ENCODE data around the gene FOXD4L1.
"Not testable (repeated sequence)": the region's sequence is repeated elsewhere in the genome, so short reads cannot be mapped to it uniquely, and the experiment has no call there.

FOXD4L1 gene

GRCh38 chr2:113524986-113525385 is 26.5 kb downstream of the FOXD4L1 start:
- not testable (repeated sequence) for DNase-seq (ENCODE audit: low read depth in 2 of 2)

GRCh38 chr2:113527350-113528045 is 29.0 kb downstream of the FOXD4L1 start:
- not testable (repeated sequence) for DNase-seq (ENCODE audit: low read depth in 2 of 2)

GRCh38 chr2:113528126-113528525 is 29.7 kb downstream of the FOXD4L1 start:
- DNase-seq (ENCODE audit: low read depth in 2 of 2): not testable (repeated sequence)

DNA sequence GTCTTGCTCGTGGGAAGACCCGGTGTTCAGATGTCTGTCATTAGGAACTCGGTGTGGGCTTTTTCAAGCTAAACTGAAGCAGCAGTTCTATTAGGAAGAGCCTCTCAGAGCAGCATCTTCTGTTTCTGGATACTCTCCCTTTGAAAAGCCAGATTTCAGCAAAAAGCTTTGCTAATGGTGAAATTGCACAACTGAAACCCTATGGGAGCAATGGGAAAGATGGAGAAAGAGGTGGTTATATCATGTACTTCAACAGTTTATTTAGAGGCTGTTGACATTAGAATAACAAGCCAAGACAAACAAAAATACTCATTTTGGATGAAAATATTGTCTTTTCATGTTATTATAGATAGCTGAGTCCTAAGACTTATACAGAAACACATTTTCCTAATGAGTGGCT is 30.4 kb downstream of the FOXD4L1 start:
- DNase-seq (ENCODE audit: low read depth in 2 of 2): not testable (repeated sequence)

- DNase-seq (ENCODE audit: low read depth in 2 of 2): not testable (repeated sequence)
Measured at GRCh38 chr2:113532991-113533390, 34.5 kb downstream of the FOXD4L1 start.

DNA sequence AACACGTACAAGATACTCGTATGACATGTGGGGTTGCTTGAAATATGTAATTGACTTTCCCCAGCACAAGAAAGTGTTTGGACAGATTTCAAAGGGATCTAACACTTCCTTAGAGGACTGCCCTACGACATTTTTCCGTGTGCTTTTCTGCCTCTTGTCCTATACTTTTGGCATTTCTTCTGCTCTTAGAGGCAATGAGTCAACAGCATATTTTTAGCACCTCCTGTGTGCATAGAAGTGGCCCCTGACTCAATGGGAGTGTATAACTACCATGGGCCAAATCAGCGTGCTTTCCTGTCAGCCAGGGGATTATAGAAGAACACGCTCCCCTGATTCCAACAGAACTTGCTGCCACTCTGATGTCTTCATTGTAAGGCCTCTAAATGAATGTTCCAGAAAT is 38.1 kb downstream of the FOXD4L1 start:
- not testable (repeated sequence) for DNase-seq (ENCODE audit: low read depth in 2 of 2)

GRCh38 chr2:113540834-113541203 is 42.4 kb downstream of the FOXD4L1 start:
- not testable (repeated sequence) for DNase-seq (ENCODE audit: low read depth in 2 of 2)

DNA sequence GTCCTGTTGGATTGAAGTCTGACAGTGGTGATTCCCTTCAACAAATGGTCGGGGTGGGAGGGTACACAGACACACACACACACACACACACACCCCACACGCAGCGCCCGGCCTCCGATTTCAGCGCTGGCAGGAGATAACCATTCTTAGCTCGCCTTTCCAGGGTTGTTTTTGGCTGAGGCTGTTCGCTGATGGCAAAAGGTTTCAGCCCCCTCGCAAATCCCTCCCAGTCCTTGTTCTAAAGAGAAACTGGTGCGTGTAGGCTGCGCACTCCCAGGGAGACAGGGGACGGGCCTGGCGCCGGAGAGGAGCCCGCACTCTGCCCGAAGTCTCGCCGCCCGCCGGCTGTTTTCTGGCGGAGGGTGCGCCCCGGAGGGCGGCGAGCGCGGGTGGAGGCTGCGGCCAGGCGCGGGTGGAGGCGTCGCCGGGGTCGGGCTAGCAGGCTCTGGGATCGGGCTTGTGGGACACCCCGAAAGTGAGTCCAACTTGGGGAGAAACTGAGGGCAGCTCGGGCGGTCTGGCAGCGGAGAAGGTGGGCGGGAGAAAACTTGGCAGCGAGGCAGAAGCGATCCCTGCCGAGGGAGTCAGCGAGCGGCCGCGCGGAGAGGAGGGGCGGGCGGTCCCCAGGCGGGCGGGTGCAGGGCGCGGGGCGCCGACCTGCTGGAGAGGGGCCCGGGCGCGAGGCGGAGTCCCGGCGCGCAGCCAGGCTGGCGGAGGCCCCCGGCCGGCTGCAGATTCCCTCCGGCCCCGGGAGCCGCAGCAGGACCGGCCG is 42.9 kb downstream of the FOXD4L1 start:
- not testable (repeated sequence) for DNase-seq (ENCODE audit: low read depth in 2 of 2)

- DNase-seq (ENCODE audit: low read depth in 2 of 2): not testable (repeated sequence)
Measured at GRCh38 chr2:113541976-113542485, 43.6 kb downstream of the FOXD4L1 start.

DNA sequence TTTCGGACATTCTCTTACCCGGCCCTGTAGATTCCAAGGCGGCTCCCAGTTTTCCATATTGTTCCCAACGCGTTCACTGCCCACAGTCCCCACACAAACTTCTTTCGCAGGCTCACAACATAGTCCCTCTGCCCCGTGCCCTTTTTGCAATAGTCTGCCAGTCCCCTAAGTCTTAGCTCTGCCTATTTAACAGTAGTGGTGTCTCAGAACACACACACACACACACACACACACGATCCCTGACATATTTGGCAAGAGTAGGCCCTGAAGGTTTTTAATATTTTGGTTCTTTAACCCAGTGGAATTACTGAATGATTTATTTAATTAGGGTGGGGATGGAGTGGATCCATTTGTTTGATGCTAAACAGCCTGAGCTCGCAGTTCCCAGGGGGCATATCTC is 44.1 kb downstream of the FOXD4L1 start:
- not testable (repeated sequence) for DNase-seq (ENCODE audit: low read depth in 2 of 2)

Measured in stimulated activated CD8-positive, alpha-beta memory T cell treated with anti-CD3 and anti-CD28 coated beads, Interleukin-2, amount 100 ng/mL, for 48 hours (primary cell).